Stimulated activated CD8-positive, alpha-beta memory T cell treated with anti-CD3 and anti-CD28 coated beads, Interleukin-12 subunit alpha, Interleukin-12 subunit beta, amount 100 ng/mL, for 1 hour (primary cell): Measurements from ENCODE around the gene ZNF860.

Experiments used
- DNase-seq: peaks from one replicate; pipeline ENCODE4 v3.0.0-alpha.2; 2020; ENCODE audit warnings: low read depth

ZNF860 gene

DNA sequence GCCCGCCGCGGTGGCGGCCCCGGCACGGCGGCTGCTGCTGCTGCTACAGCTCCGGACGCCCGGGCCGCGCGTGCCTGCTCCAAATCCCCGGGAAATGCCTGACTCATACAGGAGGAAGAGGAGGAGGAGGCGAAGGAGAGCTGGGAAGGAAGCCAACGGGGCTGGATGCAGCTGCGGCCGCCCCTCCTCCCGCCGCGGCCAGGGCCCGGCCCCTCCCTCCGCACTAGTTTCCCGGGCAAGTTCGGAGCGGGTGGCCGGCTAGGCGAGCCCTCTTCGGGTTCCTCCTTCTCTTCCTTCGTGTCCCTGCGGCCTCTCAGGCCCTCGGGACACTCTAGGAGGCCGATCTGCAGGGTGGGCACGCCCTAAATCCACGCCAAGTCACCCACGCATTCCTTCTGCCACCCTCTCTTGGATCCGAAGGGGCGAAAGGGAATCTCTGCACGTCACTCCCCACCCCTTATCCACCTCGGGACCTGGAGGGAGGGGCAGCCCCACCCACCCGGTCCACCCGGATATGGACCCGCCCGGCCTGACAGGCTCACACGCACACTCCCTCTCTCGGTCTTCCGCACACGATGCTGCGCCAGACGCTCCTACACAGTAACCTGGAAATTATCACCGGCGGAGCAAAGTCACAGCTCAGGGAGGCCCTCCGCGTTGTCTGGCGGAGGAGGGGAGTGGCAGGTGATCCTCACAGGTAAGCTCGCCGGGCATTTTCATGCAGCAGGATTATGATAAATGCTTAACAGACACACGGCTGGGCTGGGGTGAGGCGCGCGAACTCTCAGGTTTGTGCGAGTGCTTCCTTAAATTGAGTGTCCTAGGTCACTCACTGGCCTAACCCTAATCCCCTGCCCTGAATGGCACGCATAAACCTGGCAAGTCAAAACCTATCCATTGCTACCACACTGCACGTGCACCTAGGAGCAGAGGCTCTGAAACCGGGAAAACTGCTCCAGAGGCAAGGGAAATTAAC, at the start of gene ZNF860, which contains the start of gene OSBPL10:
ZNF860 (plus strand) TSS at position 545 of the 976 bp plus-strand sequence. CDS start 7,330 bp downstream, outside the sequence.
OSBPL10 (minus strand) TSS at position 57 of the 976 bp plus-strand sequence. CDS start 83 bp downstream, outside the sequence.
- DNase-seq = no peak

GRCh38 chr3:31932990-31933389, 48.6 kb upstream of the ZNF860 start:
- no peak for DNase-seq

GRCh38 chr3:31934018-31934417, 47.5 kb upstream of the ZNF860 start:
- DNase-seq = no peak

GRCh38 chr3:31934866-31935265, 46.7 kb upstream of the ZNF860 start:
- DNase-seq = no peak

- DNase-seq = no peak
Observed at GRCh38 chr3:31936420-31937060, 45.0 kb upstream of the ZNF860 start.

DNA sequence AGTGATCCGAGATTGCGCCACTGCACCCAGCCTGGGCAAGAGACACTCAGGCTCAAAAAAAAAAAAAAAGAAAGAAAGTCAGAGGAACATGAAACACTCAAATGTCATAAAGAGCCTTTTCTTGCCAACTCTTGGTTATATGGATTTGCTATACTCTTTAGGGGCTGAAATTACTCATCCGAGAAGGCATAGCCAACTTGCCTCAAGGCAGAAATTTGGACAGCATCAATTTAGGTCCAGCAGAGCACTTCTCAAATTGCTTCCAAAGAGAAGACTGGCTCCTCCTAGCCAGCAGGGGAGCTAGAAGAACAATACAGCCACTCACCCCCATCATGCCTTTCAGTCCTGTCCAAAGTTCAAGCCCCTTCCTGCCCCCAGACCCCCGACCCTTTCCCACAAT, 44.3 kb upstream of the ZNF860 start:
- DNase-seq = no peak

GRCh38 chr3:31942446-31942845, 39.1 kb upstream of the ZNF860 start:
- no peak for DNase-seq

- no peak for DNase-seq
Observed at GRCh38 chr3:31943041-31943440, 38.5 kb upstream of the ZNF860 start.

- DNase-seq = no peak
Observed at GRCh38 chr3:31945738-31946052, 35.9 kb upstream of the ZNF860 start.

GRCh38 chr3:31946484-31947081, 35.0 kb upstream of the ZNF860 start:
- DNase-seq = no peak

- no peak for DNase-seq
Observed at GRCh38 chr3:31947162-31947561, 34.4 kb upstream of the ZNF860 start.

DNA sequence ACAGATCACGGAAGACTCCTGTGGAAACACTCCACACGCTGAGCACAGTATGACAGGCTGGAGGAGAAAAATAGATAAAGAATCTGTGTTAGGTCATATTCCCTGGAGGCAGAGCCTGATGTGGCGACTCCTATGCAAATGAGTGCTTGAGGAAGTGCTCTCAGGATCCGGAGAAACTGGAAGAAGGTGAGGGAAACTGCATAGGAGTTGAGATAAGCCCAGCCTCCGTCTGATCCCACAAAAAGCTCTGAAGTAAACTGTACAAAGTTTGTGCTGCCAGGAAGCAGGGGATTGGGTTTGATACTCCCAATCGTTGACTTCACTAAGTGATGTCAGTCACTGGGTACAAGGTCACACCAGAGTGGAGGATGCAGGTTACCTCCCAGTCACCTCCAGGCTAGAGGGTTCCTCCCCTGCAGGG, 33.9 kb upstream of the ZNF860 start:
- no peak for DNase-seq

DNA sequence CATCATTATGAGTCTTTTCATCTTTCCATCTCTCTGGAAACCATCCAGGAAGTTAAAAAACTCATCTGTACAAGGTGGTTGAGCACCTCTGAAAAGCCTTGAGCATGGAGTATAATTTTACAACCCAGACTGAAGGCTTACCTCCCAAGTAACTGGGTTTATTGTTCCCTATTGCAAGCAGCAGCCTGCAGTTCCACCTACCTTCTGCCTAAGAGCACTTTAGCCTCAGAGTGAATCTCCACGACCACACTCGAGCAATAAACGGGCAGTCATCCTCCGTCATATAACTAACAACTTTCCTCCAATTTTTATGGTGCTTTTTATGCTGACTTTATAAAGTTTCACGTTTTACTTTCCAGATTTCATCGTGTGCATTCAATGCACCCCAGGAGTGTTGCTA, 33.3 kb upstream of the ZNF860 start:
- no peak for DNase-seq

DNA sequence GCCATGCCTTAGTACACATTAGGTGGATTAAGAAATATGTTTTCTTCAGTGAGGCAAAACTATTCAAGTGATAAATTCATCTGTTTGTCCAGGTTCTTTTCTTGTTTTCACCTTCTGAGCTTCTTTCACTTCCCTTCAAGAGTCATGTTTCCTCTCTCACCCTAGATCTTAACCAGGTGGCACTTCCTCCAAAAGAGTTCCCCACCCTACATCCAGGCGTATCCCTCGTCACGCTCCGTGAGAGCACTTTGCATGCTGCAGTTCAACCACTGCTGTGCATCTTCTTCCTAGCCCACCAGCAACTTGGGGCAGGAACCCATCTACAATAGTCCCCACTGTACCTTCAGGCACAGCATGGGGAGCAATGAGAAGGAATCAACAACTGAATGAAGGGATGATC, 29.3 kb upstream of the ZNF860 start:
- DNase-seq = no peak

DNA sequence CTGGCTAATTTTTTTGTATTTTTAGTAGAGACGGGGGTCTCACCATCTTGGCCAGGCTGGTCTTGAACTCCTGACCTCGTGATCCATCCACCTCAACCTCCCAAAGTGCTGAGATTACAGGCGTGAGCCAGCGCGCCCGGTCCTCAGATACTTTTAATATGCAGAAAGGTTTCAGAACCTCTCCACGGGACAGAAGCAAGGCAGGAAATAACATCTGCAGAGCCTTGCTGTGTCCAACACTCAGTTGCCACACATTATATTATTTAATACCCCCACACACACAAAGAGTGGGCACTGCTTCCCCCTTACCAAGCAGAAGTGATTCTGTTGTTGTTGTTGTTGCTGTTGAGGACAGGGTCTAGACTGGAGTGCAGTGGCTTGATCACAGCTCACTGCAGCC, 28.5 kb upstream of the ZNF860 start:
- no peak for DNase-seq

DNA sequence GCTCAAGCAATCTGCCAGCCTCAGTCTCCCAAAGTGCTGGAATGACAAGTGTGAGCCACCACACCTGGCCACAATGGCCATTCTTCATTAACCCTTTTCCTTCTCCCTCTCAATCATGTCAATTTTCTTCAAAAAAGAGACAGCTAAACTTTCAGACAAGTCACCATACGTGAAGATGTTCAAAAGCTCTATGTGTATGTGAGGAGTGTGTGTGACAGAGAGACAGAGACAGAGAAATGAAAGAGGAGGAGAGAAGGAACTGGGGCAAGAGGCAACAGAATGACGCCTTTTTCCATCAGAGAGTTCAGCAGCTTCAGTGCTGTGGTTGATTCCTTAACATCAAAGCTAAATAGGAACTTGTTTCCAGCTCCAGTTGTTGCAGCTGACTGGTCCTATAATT, 27.9 kb upstream of the ZNF860 start:
- DNase-seq = no peak

- DNase-seq = no peak
Observed at GRCh38 chr3:31955581-31955980, 26.0 kb upstream of the ZNF860 start.

DNA sequence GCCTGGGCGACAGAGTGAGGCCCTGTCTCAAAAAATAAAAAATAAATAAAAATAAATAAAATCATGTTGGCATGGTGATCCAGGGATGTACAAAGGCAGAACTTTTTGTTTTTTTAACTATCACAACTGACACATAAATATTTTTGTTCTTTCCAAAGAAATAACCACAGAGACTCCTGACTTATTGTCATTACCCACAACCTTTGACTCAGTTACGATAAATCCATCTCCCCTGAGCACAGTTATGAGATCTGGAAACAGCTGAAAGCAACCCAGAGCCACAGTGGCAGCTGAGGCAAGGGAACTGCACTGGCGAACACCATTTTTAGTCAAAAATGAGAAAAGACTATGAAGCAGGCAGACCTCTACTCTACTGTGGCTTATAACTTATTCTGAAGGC, 24.4 kb upstream of the ZNF860 start:
- DNase-seq = no peak

GRCh38 chr3:31958701-31959152, 22.8 kb upstream of the ZNF860 start:
- DNase-seq = no peak

DNA sequence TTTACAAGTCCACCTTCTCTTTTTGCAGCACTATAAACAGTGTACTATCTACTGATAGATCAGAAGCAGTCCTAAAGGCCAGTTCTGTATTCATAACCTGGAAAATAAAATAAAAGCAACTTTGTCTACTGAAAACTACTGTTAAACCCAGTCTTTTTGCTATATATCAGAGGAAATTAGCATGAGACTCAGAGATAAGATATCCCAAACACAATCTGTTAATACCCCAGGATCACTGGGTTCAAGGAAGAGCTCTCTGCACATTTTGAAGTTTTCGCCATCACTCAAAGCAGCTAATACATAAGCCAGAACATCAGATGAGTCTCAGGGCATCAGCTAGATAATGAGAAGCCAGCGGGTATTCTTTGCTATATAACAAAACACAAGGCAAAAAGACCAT, 22.3 kb upstream of the ZNF860 start:
- DNase-seq = no peak

DNA sequence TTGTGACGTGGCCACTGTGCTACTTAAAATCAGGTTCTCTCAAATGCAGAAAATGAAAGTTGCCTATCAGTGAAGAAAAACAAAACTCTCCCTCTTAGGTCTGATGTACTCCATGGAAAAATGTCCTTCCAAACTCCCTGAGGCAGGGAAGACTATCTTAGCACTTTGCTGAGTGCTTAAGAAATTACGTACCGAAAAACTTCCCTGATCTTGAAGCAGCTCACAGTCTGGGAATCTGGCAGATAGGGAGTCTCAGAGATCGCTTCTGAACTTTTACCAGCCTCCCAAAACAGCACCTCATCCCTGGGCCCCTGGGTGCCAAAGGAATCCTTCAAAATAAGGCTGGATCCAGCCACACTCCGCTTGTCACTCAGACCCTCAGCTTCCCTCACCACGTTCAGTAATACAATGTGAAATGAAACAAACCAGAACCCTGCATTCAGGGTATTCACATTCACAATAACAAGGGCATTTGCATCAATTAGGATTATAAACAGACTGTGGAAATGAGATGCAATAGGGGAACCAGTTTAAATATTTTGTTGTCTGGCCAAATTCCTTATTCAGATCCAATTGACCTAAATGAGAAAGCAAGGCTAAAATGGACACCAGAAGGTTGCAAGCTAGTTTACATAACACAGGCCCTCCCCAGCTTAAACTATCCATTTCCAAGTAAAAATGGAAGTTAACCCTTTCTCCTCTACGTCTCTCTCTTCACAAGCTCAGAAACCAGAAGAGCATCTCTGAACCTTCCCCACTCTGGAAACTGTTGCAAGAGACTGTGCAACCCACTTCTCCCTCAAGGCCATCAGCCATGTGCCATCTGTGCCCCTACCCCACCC, 21.4 kb upstream of the ZNF860 start:
- no peak for DNase-seq
